GM18520 (cell line): ENCODE data around the gene SLTM.
"Not testable (repeated sequence)": the region's sequence is repeated elsewhere in the genome, so short reads cannot be mapped to it uniquely, and the experiment has no call there.

Experiments used
- ATAC-seq: cut with Tn5 transposase; IDR thresholded peaks from one replicate; pipeline ENCODE4 v1.9.1; 2021; ENCODE audit not compliant: unreplicated experiment

The SLTM gene

DNA sequence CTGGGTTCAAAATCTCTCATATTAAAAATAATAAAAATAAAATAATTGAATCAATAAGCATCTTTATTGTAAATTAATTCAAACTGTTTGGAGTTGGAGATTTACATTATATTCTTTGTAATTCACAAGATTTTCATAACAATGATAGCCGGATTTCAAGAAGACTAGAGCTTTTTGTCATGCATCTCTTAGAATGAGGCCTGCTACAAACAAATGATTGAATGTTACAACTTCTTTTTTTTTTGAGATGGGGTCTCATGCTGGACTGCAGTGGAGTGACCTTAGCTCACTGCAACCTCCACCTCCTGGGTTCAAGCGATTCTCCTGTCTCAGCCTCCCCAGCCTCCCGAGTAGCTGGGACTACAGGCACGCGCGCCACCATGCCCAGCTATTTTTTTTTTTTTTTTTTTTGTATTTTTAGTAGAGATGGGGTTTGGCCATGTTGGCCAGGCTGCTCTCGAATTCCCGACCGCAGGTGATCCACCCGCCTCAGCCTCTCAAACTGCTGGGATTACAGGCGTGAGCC is 3.5 kb downstream of the SLTM start:
- no peak for ATAC-seq

GRCh38 chr15:58926823-58927222 is 6.7 kb downstream of the SLTM start:
- ATAC-seq, result no peak

DNA sequence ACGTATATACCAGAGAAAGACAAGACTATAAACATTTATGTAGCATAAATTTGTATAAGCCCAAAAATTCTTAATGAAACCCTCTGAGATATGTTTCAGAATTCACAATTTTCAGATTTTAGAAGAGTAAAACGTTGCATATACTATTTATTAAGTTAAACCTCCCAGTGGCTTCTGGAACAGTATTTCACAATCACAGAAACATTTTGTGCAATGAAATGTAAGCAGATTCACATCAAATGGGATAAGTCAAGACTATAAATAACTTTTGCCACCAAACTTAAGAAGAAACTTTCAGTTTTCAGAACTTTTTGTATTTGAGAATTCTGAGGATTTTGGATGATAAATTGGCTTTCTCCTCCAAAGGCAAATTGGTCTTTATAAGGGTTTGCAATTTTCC is 9.2 kb downstream of the SLTM start:
- no peak for ATAC-seq

- ATAC-seq, result no peak
Measured at GRCh38 chr15:58923696-58924300, 9.7 kb downstream of the SLTM start.

- no peak for ATAC-seq
Measured at GRCh38 chr15:58923284-58923683, 10.2 kb downstream of the SLTM start.

DNA sequence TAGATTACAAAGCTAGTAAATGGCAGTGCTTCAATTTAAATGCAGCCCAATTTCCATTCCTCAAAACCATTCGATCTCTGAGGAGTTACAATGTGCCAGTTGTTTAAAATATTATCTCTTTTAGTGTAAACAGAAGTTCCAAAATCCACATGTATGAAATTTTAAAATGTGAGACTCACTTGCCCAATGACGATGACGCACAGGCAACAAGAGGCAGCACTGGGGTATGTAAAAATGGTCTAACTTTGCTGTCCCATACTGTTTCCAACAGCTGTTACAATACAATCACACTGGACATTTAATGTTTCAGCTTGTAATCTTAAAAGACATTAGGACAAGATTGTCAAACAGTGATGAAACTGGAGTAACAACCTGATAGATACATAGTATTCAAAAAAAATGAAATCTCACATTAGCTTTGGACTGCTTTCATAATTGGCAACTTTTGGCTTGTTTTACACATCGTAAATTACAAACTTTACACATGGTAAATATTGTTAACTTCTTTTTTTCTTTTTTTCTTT is 12.2 kb downstream of the SLTM start:
- ATAC-seq, result no peak

- ATAC-seq, result not testable (repeated sequence)
Measured at GRCh38 chr15:58920447-58920846, 13.0 kb downstream of the SLTM start.

- ATAC-seq, result no peak
Measured at GRCh38 chr15:58919232-58919631, 14.2 kb downstream of the SLTM start.

DNA sequence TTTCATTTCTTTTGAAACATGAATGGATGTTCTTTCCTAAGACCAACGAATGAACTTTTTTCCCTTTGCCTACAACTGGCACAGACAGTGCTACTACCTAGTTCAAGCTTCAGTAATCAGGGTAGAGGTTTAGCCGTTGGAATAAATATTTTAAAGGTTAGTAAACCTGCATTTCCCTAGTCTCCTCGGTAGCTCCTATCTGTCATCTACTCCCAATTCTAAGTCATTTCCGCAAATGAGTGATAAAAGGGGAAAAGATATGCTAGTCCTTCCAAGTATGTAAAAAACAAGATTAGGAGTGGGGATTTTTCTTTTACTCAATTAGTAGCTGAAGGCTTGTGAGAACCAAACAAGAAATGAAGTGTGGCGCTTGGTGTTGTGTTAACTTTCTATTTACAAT is 15.2 kb downstream of the SLTM start:
- ATAC-seq, result no peak

DNA sequence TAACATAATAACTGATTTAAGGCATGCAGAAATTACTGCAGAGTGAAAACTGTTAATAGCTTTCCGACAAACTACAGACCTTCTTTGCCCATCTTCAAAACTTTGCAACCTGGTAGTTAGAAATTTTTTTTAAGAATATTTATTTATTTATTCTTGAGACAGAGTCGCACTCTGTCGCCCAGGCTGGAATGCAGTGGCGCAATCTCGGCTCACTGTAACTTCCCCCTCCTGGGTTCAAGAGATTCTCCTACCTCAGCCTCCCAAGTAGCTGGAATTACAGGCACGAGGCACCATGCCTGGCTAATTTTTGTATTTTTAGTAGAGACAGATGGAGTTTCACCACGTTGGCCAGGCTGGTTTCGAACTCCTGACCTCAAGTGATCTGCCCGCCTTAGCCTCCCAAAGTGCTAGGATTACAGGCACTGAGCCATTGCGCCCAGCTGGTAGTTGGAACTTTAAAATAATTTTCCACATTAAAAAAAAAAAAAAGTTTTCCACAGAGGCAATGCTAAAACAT is 15.8 kb downstream of the SLTM start:
- ATAC-seq, result not testable (repeated sequence)

- no peak for ATAC-seq
Measured at GRCh38 chr15:58916962-58917361, 16.5 kb downstream of the SLTM start.

DNA sequence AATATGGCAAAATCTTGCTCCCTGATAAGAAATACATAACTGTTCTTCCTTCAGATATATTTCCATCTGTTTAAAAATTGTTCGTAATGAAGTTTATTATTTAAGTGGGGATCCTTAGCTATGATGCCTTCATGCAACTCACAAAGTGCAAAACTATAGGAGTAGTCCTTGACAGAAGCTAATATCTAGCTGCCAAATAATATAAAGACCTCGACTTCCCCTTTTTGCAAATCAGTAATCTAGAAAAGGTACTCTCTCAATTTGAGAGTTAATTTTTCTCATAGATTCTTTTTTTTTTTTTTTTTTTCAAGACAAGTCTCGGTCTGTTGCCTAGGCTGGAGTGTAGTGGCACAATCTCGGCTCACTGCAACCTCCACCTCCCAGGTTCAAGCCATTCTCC is 23.0 kb downstream of the SLTM start:
- no peak for ATAC-seq

- ATAC-seq, result no peak
Measured at GRCh38 chr15:58909616-58910015, 23.9 kb downstream of the SLTM start.

DNA sequence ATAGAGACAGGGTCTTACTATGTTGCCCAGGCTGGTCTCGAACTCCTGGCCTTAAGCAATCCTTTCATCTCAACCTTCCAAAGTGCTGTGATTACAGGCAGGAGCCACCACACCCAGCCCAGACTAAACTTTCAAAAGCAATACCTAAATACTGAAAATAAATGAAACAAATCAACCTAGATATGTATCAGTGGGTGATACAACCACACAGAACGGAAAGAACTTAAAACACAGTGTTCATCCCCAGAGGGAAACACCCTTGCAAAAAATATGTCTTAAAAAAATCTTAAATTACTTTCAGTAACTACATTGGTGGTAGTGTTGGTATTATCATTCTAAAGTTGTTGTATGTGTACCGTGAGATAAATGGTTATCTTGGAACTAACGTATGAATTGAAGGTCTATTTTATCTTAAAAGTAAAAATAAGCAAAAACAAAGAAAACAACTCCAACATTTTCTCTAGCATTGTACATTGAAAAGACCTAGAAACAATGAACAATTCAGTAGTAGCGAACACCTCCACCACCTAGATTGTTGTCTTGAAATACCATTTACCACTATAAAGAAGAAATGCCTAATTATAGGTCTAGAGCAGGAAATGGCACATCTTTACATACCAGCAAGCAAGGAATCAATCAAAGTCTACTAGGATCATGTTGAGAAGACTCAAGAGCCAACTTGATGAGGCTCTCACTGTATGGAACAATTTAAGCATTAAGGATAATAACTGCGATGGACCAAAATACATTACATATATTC is 24.7 kb downstream of the SLTM start:
- ATAC-seq, result no peak

DNA sequence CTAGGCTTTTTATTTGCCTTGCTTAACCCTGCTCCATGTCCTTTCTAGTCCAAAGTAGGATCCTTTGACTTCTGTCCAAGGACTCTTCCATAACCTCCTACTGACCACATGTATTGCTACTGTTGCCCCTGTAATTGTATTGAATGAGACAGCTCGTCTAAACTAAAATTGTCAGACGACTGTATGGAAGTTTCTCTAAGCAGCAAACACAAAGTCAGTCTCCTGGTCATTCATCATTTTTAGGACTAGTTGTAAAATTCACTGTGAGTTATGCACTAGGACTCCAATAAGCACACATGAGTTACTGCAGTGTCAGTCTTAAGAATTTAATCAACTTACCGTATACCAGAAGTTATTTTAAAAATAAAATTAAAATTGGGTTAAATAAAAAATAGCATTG is 32.8 kb downstream of the SLTM start:
- ATAC-seq, result no peak

DNA sequence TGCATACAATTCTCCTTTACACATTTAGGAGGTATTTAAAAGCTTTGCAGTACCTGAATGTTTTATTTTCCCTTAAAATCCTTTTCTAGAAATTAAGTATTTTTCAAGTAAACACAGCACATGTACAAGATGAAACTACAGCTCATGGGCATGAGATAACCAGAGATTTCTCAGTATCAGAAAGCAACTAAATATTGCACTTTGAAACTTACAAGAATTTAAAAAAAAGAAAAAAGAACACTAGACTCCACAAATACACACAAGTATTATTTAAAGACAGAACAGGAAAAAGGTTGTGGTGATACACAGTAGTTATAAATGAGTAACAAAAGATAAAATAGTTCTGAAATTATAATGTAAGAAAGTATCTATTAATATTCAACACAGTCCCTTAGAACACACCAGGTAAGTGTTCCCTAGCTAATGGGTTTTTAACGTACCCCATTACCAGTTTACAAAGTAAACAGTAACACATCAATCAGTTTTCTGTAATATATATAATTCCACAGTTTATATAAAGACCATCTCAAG is 35.3 kb downstream of the SLTM start:
- ATAC-seq, result no peak

GRCh38 chr15:58889363-58889762 is 44.1 kb downstream of the SLTM start:
- ATAC-seq, result no peak

GRCh38 chr15:58886921-58887320 is 46.6 kb downstream of the SLTM start:
- no peak for ATAC-seq

DNA sequence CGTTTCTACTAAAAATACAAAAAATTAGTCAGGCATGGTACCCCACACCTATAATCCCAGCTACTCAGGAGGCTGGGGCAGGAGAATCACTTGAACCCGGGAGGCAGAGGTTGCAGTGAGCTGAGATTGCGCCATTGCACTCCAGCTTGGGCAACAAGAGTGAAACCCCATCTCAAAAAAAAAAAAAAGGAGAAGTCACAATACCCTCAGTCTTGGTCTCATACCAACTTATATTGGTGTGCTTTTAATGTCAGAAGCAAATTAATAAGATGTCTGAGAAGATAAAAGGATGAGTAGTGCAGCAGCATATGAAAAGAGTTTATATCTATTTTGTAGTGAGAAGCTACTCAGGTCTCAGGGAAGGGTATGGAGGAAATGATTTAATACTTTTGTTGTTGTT is 49.6 kb downstream of the SLTM start:
- not testable (repeated sequence) for ATAC-seq

- ATAC-seq, result no peak
Measured at GRCh38 chr15:58882243-58882642, 51.2 kb downstream of the SLTM start.

DNA sequence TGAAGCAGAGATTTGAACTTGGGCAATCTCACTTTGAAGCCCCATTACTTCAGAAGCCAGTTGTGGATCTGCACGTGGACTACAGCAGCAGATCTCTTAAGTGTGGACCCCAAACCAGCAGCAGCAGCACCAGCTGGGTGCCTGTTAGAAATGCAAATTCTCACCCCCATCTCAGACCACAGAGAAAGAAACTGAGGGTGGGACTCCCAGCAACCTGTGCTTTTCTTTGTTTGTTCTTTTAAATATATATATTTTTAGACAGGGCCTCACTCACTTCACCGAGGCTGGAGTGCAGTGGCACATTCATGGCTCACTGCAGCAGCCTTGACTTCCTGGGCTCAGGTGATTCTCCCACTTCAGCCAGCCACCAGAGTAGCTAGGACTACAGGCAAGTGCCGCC is 53.2 kb downstream of the SLTM start:
- ATAC-seq, result no peak
